HFFc6 (cell line): ENCODE results near the gene DDB1. TPM values are rescaled to one million over a fixed set of nuclear protein-coding genes. Genes with fewer than 3 reads are reported as not detected.
A peak's percentile ranks its signal among the peaks of the same experiment; 100 is the strongest.

Experiments used
- DNase-seq: peaks from one replicate; pipeline ENCODE4 v3.0.0-alpha.2; 2018
- H3K27ac Mint-ChIP-seq: 2 replicates; pipeline ENCODE4 v1.8.0; 2020; ENCODE audit warnings: mild to moderate bottlenecking, mixed read lengths
- H3K27me3 Mint-ChIP-seq: 2 replicates; pipeline ENCODE4 v1.8.0; 2021; ENCODE audit warnings: mild to moderate bottlenecking, moderate library complexity, mixed read lengths; ENCODE audit not compliant: insufficient read depth
- H3K36me3 Mint-ChIP-seq: 2 replicates; pipeline ENCODE4 v1.8.0; 2021; ENCODE audit warnings: low read depth, mixed read lengths
- H3K4me1 Mint-ChIP-seq: 2 replicates; pipeline ENCODE4 v1.8.0; 2020; ENCODE audit warnings: low read depth, mixed read lengths
- H3K4me3 Mint-ChIP-seq: 2 replicates; pipeline ENCODE4 v1.8.0; 2020; ENCODE audit warnings: mild to moderate bottlenecking, moderate library complexity, mixed read lengths
- H3K9me3 Mint-ChIP-seq: 2 replicates; pipeline ENCODE4 v1.8.0; 2020; ENCODE audit warnings: mild to moderate bottlenecking, mixed read lengths
- total RNA-seq, 6 experiments: library from RNA; stranded (reverse); fragmentation: NEBNext Ultra II Directional; extraction: Animal tissue kit (Norgen Biotek cat#: 25700); gene quantifications; 2 replicates in 1 of 6; 3 replicates in 5 of 6; pipeline ENCODE4 v1.2.3, GENCODE V29; 2021
- TF ChIP-seq, protein P1 (sequence below): fragments of 200-600 bp; sonication (generic); IDR thresholded peaks from 2 replicates; pipeline ENCODE4 v1.5.0; 2021; ENCODE audit warnings: antibody characterized with exemption, mild to moderate bottlenecking

The DDB1 gene
- total RNA-seq, 6 experiments from 2014 or later, result 241 to 285 (median 267) TPM

DNA sequence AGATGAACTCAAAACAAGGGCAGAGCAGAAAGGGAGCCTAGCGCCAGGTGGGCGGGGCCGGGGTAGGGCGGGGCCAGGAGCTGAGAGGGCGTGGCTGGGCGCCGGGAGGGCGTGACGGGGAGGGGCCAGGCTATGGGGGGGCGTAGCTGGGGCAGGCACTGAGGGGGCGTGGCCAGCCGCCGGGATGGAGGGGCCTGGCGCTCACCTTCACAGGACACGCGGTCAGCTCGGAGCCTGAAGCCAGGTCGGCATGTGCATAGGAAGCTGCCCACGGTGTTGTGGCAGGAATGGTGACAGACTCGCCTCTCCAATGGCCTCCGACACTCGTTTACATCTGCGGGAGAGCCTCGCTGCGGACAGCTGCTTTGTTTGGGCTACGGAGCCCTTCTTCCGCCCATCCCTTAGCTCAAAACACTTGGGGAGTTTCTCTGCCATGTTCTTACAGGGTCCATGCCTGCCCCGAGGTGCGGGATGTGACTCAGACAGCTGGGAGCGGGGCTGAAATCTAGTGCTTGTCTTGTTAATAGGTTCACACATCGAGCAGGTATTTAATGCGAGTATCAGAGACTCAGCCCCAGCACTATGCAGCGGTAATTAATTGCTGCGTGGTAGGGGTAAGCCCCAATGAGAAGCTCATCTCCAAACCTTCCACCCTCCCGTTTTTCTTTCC lies 51.2 kb downstream of the DDB1 start:
- Mint-ChIP-seq H3K27me3 (peaks cover 4% of the 10 kb centered on the region), H3K27ac (no peak overlapping the region), H3K4me1 (peaks cover 6% of the 10 kb centered on the region; the same call in 1 of the 2 replicates), H3K4me3 (no peak overlapping the region), H3K9me3 (no peaks in the 10 kb centered on the region), H3K36me3 (no peaks in the 10 kb centered on the region)
- TF ChIP-seq, protein P1, sequence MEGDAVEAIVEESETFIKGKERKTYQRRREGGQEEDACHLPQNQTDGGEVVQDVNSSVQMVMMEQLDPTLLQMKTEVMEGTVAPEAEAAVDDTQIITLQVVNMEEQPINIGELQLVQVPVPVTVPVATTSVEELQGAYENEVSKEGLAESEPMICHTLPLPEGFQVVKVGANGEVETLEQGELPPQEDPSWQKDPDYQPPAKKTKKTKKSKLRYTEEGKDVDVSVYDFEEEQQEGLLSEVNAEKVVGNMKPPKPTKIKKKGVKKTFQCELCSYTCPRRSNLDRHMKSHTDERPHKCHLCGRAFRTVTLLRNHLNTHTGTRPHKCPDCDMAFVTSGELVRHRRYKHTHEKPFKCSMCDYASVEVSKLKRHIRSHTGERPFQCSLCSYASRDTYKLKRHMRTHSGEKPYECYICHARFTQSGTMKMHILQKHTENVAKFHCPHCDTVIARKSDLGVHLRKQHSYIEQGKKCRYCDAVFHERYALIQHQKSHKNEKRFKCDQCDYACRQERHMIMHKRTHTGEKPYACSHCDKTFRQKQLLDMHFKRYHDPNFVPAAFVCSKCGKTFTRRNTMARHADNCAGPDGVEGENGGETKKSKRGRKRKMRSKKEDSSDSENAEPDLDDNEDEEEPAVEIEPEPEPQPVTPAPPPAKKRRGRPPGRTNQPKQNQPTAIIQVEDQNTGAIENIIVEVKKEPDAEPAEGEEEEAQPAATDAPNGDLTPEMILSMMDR, result no peak
- no peak for DNase-seq

DNA sequence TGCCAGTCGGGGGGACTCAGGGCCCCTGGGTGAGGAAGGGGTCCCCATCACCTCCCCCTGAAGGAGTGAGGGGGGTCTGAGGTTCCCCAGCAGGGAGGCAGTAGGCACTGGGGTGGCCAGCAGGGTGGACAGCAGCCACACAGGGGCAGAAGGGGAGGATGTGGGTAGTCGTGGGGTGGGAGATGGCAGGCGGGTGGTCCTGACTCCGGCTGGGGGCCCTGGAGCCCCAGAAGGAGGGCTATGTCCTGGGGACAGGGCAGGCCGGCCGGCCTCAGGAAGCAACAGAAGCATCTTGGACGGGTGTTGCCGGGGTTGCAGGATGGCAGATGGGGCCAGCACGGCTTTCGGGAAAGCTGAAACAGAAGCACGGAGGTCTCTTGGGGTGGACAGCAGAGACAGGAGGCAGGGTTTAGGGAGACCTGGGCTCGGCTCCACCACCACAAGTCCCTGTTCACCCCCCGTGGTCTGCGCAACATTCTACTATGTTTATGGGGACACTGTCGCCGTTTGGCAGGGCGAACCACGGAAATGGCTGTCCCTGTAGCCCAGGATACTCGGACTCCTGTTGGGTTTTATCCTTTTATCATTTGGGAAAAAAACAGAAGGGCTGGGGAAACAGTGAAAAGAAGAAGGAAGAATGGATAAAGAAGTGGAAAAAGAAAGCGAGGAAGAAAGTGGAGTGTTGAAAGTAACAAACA lies 51.9 kb downstream of the DDB1 start:
- H3K4me3 Mint-ChIP-seq, result no peak overlapping the region
- DNase-seq, result no peak
- TF ChIP-seq, protein P1, result no peak
- H3K27me3 Mint-ChIP-seq, result peaks cover 4% of the 10 kb centered on the region
- H3K36me3 Mint-ChIP-seq, result no peaks in the 10 kb centered on the region
- H3K9me3 Mint-ChIP-seq, result no peaks in the 10 kb centered on the region
- peaks cover 6% of the 10 kb centered on the region; the same call in 1 of the 2 replicates for H3K4me1 Mint-ChIP-seq
- no peak overlapping the region for H3K27ac Mint-ChIP-seq

DNA sequence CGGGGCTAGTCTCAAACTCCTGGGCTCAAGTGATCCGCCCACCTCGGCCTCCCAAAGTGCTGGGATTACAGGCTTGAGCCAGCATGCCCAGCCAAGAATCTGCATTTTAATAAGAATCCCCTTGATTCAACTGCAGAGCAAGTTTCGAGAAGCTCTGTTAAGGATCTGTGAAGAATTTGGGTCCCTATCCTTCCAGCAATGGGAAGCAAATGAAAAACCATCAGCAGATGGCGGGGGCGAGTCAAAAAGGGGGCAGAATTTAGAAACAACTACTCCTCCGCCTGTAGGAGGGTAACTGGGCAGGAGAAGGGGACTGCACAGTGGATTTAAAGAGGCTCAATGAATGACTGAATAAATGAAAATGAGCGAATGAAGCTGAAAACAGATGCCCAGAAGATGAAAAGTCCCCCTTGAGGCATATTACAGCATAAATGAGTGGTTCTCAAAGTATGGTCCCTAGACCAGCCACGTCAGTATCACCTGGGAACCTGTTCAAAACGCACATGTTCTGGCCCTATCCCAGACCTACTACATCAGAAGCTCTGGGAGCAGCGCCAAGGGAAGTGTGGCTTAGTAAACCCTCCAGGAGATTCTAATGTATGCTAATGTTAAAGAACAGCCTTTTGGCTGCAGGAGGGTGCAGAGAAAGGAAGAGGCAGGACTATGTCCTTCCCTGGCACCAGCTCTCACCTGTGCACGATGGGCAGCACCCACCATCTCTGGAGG lies 52.8 kb downstream of the DDB1 start:
- no peak for DNase-seq
- TF ChIP-seq, protein P1, result peak; percentile 15; the same call in 1 of the 2 replicates
- Mint-ChIP-seq H3K4me3 (no peak overlapping the region), H3K4me1 (peaks cover 6% of the 10 kb centered on the region; the same call in 1 of the 2 replicates), H3K9me3 (no peaks in the 10 kb centered on the region), H3K27me3 (peaks cover 4% of the 10 kb centered on the region), H3K36me3 (no peaks in the 10 kb centered on the region), H3K27ac (no peak overlapping the region)

DNA sequence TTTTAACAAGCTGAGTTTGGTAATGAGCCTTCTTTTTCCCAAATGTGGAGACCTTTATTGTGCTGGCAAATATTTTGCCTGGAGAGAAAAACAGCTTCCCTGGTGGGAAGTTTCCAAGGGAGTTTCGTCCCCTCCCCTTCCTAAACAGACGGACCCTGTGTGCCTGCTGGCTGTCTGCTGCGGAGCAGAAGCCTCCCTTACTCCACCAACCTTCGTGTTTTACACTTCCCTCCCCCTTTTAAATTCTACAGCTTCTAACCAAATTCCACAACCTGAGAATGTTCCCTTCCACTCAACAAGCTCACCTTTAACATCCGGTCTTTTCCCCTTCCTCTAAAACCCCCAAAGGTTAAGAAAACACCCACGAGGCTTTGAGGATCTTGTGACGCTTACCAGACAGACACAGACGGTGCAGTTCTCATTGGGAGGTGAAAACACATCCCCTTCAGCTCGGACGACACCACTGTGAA lies 54.9 kb downstream of the DDB1 start:
- no peak overlapping the region for H3K4me3 Mint-ChIP-seq
- no peaks in the 10 kb centered on the region for H3K9me3 Mint-ChIP-seq
- DNase-seq, result no peak
- TF ChIP-seq, protein P1, result no peak
- no peaks in the 10 kb centered on the region for H3K36me3 Mint-ChIP-seq
- H3K4me1 Mint-ChIP-seq, result peaks cover 11% of the 10 kb centered on the region; the same call in 1 of the 2 replicates
- no peak overlapping the region for H3K27ac Mint-ChIP-seq
- H3K27me3 Mint-ChIP-seq, result peaks cover under 1% of the 10 kb centered on the region

DNA sequence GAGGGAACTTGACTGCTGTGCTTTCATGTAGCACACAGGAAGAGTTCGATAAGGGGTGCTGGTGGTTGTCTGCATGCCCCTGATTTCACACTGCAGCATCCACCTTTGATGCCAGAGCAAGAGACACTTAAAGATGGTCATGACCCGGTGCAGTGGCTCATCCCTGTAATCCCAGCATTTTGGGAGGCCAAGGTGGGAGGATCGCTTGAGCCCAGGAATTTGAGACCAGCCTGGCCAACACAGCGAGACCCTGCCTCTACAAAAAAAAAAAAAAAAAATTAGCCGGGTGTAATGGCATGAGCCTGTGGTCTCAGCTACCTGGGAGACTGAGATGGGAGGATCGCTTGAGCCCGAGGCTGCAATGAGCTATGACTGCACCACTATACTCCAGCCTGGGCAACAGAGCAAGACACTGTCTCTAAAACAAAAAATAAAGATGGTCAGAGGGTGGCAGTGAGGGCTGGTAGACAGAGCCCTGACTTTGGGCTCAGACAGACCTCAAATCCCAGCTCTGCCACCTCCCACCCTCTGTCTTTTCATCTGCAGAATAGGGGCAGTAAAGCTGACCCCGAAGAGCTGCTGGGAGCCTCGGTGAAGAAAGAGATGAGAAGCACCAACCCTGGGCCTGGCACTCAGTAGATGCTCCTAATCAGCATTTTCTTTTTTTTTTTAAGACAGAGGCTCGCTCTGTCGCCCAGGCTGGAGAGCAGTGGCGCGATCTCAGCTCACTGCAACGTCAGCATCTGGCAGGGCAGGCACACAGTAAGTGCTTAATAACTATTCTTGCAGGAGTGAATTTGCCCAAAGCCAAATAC lies 55.5 kb downstream of the DDB1 start:
- H3K27me3 Mint-ChIP-seq, result no peaks in the 10 kb centered on the region; the same call in 1 of the 2 replicates

More for the DNA sequence above, 55.5 kb downstream of the DDB1 start:
- H3K36me3 Mint-ChIP-seq, result no peaks in the 10 kb centered on the region
- H3K4me1 Mint-ChIP-seq, result peaks cover 11% of the 10 kb centered on the region; the same call in 1 of the 2 replicates
- H3K4me3 Mint-ChIP-seq, result no peak overlapping the region
- no peak for DNase-seq
- no peak overlapping the region for H3K27ac Mint-ChIP-seq
- H3K9me3 Mint-ChIP-seq, result no peaks in the 10 kb centered on the region
- TF ChIP-seq, protein P1, result no peak
